Uterus (tissue), 4 donors: Measurements from ENCODE around the gene SASH1. TPM values are rescaled to one million over a fixed set of nuclear protein-coding genes. Genes with fewer than 3 reads are reported as not detected.
"Not testable (repeated sequence)": the region's sequence is repeated elsewhere in the genome, so short reads cannot be mapped to it uniquely, and the experiment has no call there.

Source experiments
- DNase-seq, 2 donors: peaks; one replicate each; pipeline ENCODE4 v3.0.0-alpha.2; 2019 to 2020
- H3K27ac ChIP-seq, 2 donors: fragments of 200-600 bp; sonication (generic); 1 replicate in 1 of 2; 2 replicates in 1 of 2; pipeline ENCODE4 v1.5.1; 2016 to 2018
- H3K27me3 ChIP-seq, 2 donors: fragments of 200-600 bp; sonication (generic); one replicate each; pipeline ENCODE4 v1.5.1; 2018 to 2019; ENCODE audit warnings: control low read depth in 1 of 2
- H3K36me3 ChIP-seq, 2 donors: fragments of 200-600 bp; sonication (generic); one replicate each; pipeline ENCODE4 v1.5.1; 2019; ENCODE audit warnings: control low read depth in 1 of 2
- H3K4me1 ChIP-seq, 2 donors: fragments of 200-600 bp; sonication (generic); one replicate each; pipeline ENCODE4 v1.5.1; 2018 to 2019; ENCODE audit warnings: control low read depth in 1 of 2
- H3K4me3 ChIP-seq, 2 donors: fragments of 200-600 bp; sonication (generic); 1 replicate in 1 of 2; 2 replicates in 1 of 2; pipeline ENCODE4 v1.5.1; 2018 to 2019; ENCODE audit warnings: mild to moderate bottlenecking in 1 of 2
- H3K9me3 ChIP-seq, 2 donors: fragments of 200-600 bp; sonication (generic); one replicate each; pipeline ENCODE4 v1.5.1; 2019; ENCODE audit warnings: control low read depth in 1 of 2
- CTCF ChIP-seq, 4 experiments: fragments of 200-600 bp in 2 of 4; fragments of 450-650 bp in 2 of 4; sonication (generic) in 2 of 4; IDR thresholded peaks; one replicate each; pipeline ENCODE4 v1.5.1; 2016 to 2019; ENCODE audit warnings: antibody characterized with exemption in 4 of 4, mild to moderate bottlenecking in 2 of 4, moderate library complexity in 1 of 4
- POLR2A ChIP-seq, 2 donors: fragments of 450-650 bp; IDR thresholded peaks; one replicate each; pipeline ENCODE4 v1.6.1; 2016; ENCODE audit warnings: antibody characterized with exemption in 2 of 2, mild to moderate bottlenecking in 1 of 2, moderate library complexity in 1 of 2
- intact Hi-C: fragments of 100-400 bp; cut with DNase I; formaldehyde crosslinking; loops from one replicate; pipeline ENCODE4 v1.15.1; 2023; ENCODE audit warnings: low total_unique reads
- total RNA-seq, 4 donors: library from RNA; depleted of rRNA in 3 of 4; stranded (reverse); fragments of >200 nt in 3 of 4; gene quantifications; one replicate each; pipeline versions ENCODE4 v1.1.0 to v1.2.4, GENCODE V29; 2014 to 2023
- donor health status: DM: yes; HTN: yes; CAD: no.

SASH1 gene
- total RNA-seq, 4 donors from 2014 or later: 31.2 to 79.9 (median 54.3) TPM

GRCh38 chr6:148578837-148579565 is 236.4 kb downstream of the SASH1 start:
- no peak for DNase-seq
- H3K4me1 ChIP-seq: no peaks in the 10 kb centered on the region
- no peaks in the 10 kb centered on the region for H3K27me3 ChIP-seq
- no peaks in the 10 kb centered on the region for H3K9me3 ChIP-seq
- TF ChIP-seq POLR2A (IDR thresholded peaks at IDR 0.05) (no peak), CTCF (IDR thresholded peaks at IDR 0.05) (no peak)
- intact Hi-C loops: loop anchor here (10.0 kb wide), 1 partner anchor 366 kb away; no protein-coding TSS in a partner anchor
- H3K36me3 ChIP-seq: no peaks in the 10 kb centered on the region
- no peak overlapping the region for H3K27ac ChIP-seq
- no peak overlapping the region for H3K4me3 ChIP-seq

- Histone ChIP-seq H3K27ac (no peak overlapping the region), H3K36me3 (no peaks in the 10 kb centered on the region), H3K27me3 (no peaks in the 10 kb centered on the region), H3K4me3 (no peak overlapping the region), H3K9me3 (no peaks in the 10 kb centered on the region), H3K4me1 (no peaks in the 10 kb centered on the region)
- intact Hi-C loops: no loop called here
- no peak for DNase-seq
- TF ChIP-seq CTCF (IDR thresholded peaks at IDR 0.05) (no peak), POLR2A (IDR thresholded peaks at IDR 0.05) (no peak)
These were observed 237.8 kb downstream of the SASH1 start for GRCh38 chr6:148580442-148580841.

GRCh38 chr6:148583631-148584030 is 241.0 kb downstream of the SASH1 start:
- no peak for DNase-seq
- no peak for TF ChIP-seq CTCF (IDR thresholded peaks at IDR 0.05)
- TF ChIP-seq POLR2A (IDR thresholded peaks at IDR 0.05): no peak
- Histone ChIP-seq H3K4me1 (no peaks in the 10 kb centered on the region), H3K27me3 (no peaks in the 10 kb centered on the region), H3K4me3 (no peak overlapping the region), H3K27ac (no peak overlapping the region), H3K36me3 (no peaks in the 10 kb centered on the region), H3K9me3 (no peaks in the 10 kb centered on the region)
- intact Hi-C loops: no loop called here

- DNase-seq, H3K9me3 ChIP-seq, H3K4me3 ChIP-seq, intact Hi-C loops, H3K27ac ChIP-seq, H3K4me1 ChIP-seq, H3K27me3 ChIP-seq, H3K36me3 ChIP-seq: not testable (repeated sequence)
These were observed 243.0 kb downstream of the SASH1 start for GRCh38 chr6:148585641-148586040.

- no peak for TF ChIP-seq CTCF (IDR thresholded peaks at IDR 0.05)
- TF ChIP-seq POLR2A (IDR thresholded peaks at IDR 0.05): no peak
- no peaks in the 10 kb centered on the region for H3K36me3 ChIP-seq
- no peaks in the 10 kb centered on the region for H3K27me3 ChIP-seq
- no peak overlapping the region for H3K4me3 ChIP-seq
- peaks cover 0 to 3% of the 10 kb centered on the region in 2 donors for H3K4me1 ChIP-seq
- intact Hi-C loops: no loop called here
- H3K27ac ChIP-seq: no peak overlapping the region
- no peak for DNase-seq
- no peaks in the 10 kb centered on the region for H3K9me3 ChIP-seq
These were observed 248.2 kb downstream of the SASH1 start for GRCh38 chr6:148590883-148591282.
